ENCODE data around the gene GAPDHS. TPM values are rescaled to one million over a fixed set of nuclear protein-coding genes. Genes with fewer than 3 reads are reported as not detected.
A peak's percentile ranks its signal among the peaks of the same experiment; 100 is the strongest.

GAPDHS gene
- total RNA-seq, 1 donor from 2014 or later: not detected

DNA sequence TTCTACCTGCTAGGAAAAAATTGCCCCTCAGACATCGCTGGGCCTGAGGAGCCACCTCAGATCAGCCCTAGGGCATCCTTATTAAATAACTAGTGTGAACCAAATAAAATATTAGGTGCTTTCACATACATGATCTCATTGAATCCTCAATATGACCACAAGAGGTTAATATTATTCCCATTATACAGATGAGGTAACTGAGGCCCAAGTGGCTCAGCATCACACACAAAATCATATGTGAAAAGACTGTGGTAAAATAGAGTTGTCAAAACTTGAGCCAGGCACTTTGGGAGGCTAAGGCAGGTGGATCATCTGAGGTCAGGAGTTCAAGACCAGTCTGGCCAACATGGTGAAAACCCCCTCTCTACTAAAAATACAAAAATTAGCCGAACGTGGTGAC is 16.9 kb upstream of the GAPDHS start:
- Histone ChIP-seq H3K27ac (ENCODE audit: low read depth, low read length) (no peak overlapping the region), H4K20me1 (ENCODE audit: insufficient read depth, low read length) (no peaks in the 10 kb centered on the region), H2AFZ (ENCODE audit: low read depth, low read length) (no peak overlapping the region), H3K4me1 (ENCODE audit: insufficient read depth, low read length) (peaks cover 10% of the 10 kb centered on the region), H3K9me3 (ENCODE audit: insufficient read depth, low read depth, low read length) (no peaks in the 10 kb centered on the region), H3K9ac (ENCODE audit: low read length) (no peak overlapping the region), H3K27me3 (ENCODE audit: insufficient read depth, low read length) (peaks cover 9% of the 10 kb centered on the region), H3K79me2 (ENCODE audit: insufficient read depth, low read length) (no peaks in the 10 kb centered on the region), H3K36me3 (ENCODE audit: insufficient read depth, low read length) (no peaks in the 10 kb centered on the region), H3K4me3 (ENCODE audit: insufficient read depth, low read depth, low read length) (no peak overlapping the region), H3K4me2 (ENCODE audit: low read length) (no peak overlapping the region)
- FAIRE-seq (no peak), DNase-seq (ENCODE audit: low read depth) (no peak)
- Mint-ChIP-seq H3K9me3 (ENCODE audit: unreplicated experiment) (no peaks in the 10 kb centered on the region), H3K27me3 (ENCODE audit: low read depth, unreplicated experiment) (peaks cover 14% of the 10 kb centered on the region), H3K36me3 (ENCODE audit: low read depth, unreplicated experiment) (no peaks in the 10 kb centered on the region), H3K4me1 (ENCODE audit: low read depth, unreplicated experiment) (peaks cover 8% of the 10 kb centered on the region), H3K27ac (ENCODE audit: unreplicated experiment) (no peak overlapping the region), H3K4me3 (ENCODE audit: unreplicated experiment) (no peak overlapping the region)
- TF ChIP-seq, protein P1, sequence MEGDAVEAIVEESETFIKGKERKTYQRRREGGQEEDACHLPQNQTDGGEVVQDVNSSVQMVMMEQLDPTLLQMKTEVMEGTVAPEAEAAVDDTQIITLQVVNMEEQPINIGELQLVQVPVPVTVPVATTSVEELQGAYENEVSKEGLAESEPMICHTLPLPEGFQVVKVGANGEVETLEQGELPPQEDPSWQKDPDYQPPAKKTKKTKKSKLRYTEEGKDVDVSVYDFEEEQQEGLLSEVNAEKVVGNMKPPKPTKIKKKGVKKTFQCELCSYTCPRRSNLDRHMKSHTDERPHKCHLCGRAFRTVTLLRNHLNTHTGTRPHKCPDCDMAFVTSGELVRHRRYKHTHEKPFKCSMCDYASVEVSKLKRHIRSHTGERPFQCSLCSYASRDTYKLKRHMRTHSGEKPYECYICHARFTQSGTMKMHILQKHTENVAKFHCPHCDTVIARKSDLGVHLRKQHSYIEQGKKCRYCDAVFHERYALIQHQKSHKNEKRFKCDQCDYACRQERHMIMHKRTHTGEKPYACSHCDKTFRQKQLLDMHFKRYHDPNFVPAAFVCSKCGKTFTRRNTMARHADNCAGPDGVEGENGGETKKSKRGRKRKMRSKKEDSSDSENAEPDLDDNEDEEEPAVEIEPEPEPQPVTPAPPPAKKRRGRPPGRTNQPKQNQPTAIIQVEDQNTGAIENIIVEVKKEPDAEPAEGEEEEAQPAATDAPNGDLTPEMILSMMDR (IDR thresholded peaks at IDR 0.05; ENCODE audit: insufficient read depth, low read depth, low read length): no peak
- TF ChIP-seq EZH2 (IDR thresholded peaks at IDR 0.05; ENCODE audit: insufficient read depth, low read length): no peak

DNA sequence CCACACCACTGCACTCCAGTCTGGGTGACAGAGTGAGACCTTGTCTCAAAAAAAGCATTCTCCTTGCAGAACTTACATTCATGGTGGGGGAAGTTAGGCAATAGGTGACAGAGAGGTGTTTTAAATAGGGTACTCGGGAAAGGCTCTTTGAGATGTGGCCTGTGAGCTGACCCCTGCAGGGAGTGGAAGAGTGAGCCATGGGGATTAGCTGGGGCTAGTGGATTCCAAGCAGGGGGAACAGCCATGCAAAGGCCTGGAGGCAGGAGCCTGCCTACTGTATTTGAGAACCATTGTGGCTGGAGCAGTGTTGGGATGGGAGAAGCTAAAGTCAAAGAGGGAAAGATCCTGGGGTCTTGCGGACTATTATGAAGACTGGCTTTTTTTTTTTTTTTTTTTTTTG is 15.9 kb upstream of the GAPDHS start:
- H3K4me1 Mint-ChIP-seq (ENCODE audit: low read depth, unreplicated experiment): peaks cover 8% of the 10 kb centered on the region
- no peak for FAIRE-seq

DNA sequence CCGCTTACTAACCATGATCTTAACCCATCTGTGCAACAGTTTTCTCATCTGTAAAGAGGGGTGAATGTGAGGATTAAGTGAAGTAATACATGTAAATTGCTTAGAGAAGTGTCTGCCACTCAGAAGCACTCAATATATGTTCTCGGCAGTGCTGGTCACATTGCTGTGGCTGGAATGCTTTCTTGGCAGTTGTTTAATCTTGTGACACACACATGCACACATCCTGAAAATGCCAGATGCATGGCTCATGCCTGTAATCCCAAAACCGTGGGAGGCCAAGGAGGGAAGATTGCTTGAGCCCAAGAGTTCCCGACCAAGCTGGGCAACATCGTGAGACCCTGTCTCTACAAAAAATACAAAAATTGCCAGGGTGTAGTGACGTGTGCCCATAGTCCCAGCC is 14.9 kb upstream of the GAPDHS start:
- Histone ChIP-seq H4K20me1 (ENCODE audit: insufficient read depth, low read length) (no peaks in the 10 kb centered on the region), H3K27me3 (ENCODE audit: insufficient read depth, low read length) (peaks cover 3% of the 10 kb centered on the region), H3K27ac (ENCODE audit: low read depth, low read length) (peak overlapping the region; percentile 46), H3K4me2 (ENCODE audit: low read length) (peak overlapping the region; percentile 72), H3K79me2 (ENCODE audit: insufficient read depth, low read length) (no peaks in the 10 kb centered on the region), H3K4me3 (ENCODE audit: insufficient read depth, low read depth, low read length) (no peak overlapping the region), H3K9me3 (ENCODE audit: insufficient read depth, low read depth, low read length) (no peaks in the 10 kb centered on the region), H3K9ac (ENCODE audit: low read length) (peak overlapping the region; percentile 50), H2AFZ (ENCODE audit: low read depth, low read length) (peak overlapping the region; percentile 23), H3K36me3 (ENCODE audit: insufficient read depth, low read length) (no peaks in the 10 kb centered on the region), H3K4me1 (ENCODE audit: insufficient read depth, low read length) (peaks cover 10% of the 10 kb centered on the region)
- FAIRE-seq (peak; percentile 96), DNase-seq (ENCODE audit: low read depth) (peak; percentile 90)
- no peak for TF ChIP-seq EZH2 (IDR thresholded peaks at IDR 0.05; ENCODE audit: insufficient read depth, low read length)
- TF ChIP-seq, protein P1 (IDR thresholded peaks at IDR 0.05; ENCODE audit: insufficient read depth, low read depth, low read length): no peak
- Mint-ChIP-seq H3K36me3 (ENCODE audit: low read depth, unreplicated experiment) (no peaks in the 10 kb centered on the region), H3K27me3 (ENCODE audit: low read depth, unreplicated experiment) (peaks cover 10% of the 10 kb centered on the region), H3K9me3 (ENCODE audit: unreplicated experiment) (no peaks in the 10 kb centered on the region), H3K27ac (ENCODE audit: unreplicated experiment) (peak overlapping the region; percentile 83), H3K4me1 (ENCODE audit: low read depth, unreplicated experiment) (peaks cover 8% of the 10 kb centered on the region), H3K4me3 (ENCODE audit: unreplicated experiment) (no peak overlapping the region)

More for the DNA sequence above, 15.9 kb upstream of the GAPDHS start:
- H3K4me3 ChIP-seq (ENCODE audit: insufficient read depth, low read depth, low read length): no peak overlapping the region
- H3K4me1 ChIP-seq (ENCODE audit: insufficient read depth, low read length): peaks cover 10% of the 10 kb centered on the region
- no peak for DNase-seq (ENCODE audit: low read depth)
- H3K4me2 ChIP-seq (ENCODE audit: low read length): no peak overlapping the region
- no peak for TF ChIP-seq EZH2 (IDR thresholded peaks at IDR 0.05; ENCODE audit: insufficient read depth, low read length)
- TF ChIP-seq, protein P1 (IDR thresholded peaks at IDR 0.05; ENCODE audit: insufficient read depth, low read depth, low read length): no peak
- H3K27me3 Mint-ChIP-seq (ENCODE audit: low read depth, unreplicated experiment): peaks cover 9% of the 10 kb centered on the region
- peaks cover 7% of the 10 kb centered on the region for H3K27me3 ChIP-seq (ENCODE audit: insufficient read depth, low read length)
- H4K20me1 ChIP-seq (ENCODE audit: insufficient read depth, low read length): no peaks in the 10 kb centered on the region
- no peaks in the 10 kb centered on the region for H3K36me3 Mint-ChIP-seq (ENCODE audit: low read depth, unreplicated experiment)
- H3K9me3 ChIP-seq (ENCODE audit: insufficient read depth, low read depth, low read length): no peaks in the 10 kb centered on the region
- H3K27ac Mint-ChIP-seq (ENCODE audit: unreplicated experiment): peak overlapping the region; percentile 47
- no peaks in the 10 kb centered on the region for H3K9me3 Mint-ChIP-seq (ENCODE audit: unreplicated experiment)
- no peak overlapping the region for H2AFZ ChIP-seq (ENCODE audit: low read depth, low read length)
- H3K27ac ChIP-seq (ENCODE audit: low read depth, low read length): no peak overlapping the region
- H3K9ac ChIP-seq (ENCODE audit: low read length): no peak overlapping the region
- H3K4me3 Mint-ChIP-seq (ENCODE audit: unreplicated experiment): no peak overlapping the region
- no peaks in the 10 kb centered on the region for H3K79me2 ChIP-seq (ENCODE audit: insufficient read depth, low read length)
- H3K36me3 ChIP-seq (ENCODE audit: insufficient read depth, low read length): no peaks in the 10 kb centered on the region

All from astrocyte (in vitro differentiated cells and primary cell).